ENCODE data around the gene HTR1D.
"Not testable (repeated sequence)": the region's sequence is repeated elsewhere in the genome, so short reads cannot be mapped to it uniquely, and the experiment has no call there.

Gene HTR1D

GRCh38 chr1:23217421-23218115, at the start of gene HTR1D:
Gene HTR1D (minus strand): TSS chr1:23217502. CDS start chr1:23194219, 23,283 bp downstream.
- in situ Hi-C loops (cut with MboI; ENCODE audit: low sequenced_read_pairs) = no loop called here

DNA sequence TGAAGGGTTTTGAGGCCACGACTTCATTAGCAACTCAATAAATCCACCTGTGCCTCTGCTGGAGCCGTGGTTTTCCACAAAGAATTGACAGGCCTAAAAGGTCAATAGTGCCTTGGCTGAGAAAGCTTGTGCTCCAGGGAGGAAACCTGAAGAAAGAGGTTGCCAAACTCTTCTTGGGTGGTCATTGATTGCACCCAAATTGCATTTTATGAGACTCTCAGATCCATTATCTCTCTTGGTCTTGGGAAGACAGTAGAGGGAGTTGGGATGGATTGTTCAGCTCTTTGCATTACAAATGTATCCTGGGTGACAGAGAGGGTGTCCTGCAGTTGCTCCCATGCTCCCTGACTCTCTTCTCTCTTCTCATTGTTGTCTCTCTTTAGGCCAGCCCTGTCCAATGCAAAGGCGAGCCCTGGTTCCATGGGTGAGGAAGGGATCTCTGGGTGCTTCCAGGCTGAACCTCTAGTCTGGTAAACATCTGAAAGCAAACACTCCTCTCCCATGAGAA, 46.1 kb upstream of the HTR1D start:
- in situ Hi-C loops (cut with MboI; ENCODE audit: low sequenced_read_pairs) = no loop called here

DNA sequence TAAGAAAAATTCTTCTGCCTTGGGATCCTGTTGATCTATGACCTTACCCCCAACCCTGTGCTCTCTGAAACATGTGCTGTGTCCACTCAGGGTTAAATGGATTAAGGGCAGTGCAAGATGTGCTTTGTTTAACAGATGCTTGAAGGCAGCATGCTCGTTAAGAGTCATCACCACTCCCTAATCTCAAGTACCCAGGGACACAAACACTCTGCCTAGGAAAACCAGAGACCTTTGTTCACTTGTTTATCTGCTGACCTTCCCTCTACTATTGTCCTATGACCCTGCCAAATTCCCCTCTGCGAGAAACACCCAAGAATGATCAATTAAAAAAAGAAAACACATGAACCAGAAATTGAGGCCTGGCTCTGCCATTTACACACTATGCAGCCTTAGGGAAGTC, 40.8 kb upstream of the HTR1D start:
- in situ Hi-C loops (cut with MboI; ENCODE audit: low sequenced_read_pairs) = not testable (repeated sequence)

DNA sequence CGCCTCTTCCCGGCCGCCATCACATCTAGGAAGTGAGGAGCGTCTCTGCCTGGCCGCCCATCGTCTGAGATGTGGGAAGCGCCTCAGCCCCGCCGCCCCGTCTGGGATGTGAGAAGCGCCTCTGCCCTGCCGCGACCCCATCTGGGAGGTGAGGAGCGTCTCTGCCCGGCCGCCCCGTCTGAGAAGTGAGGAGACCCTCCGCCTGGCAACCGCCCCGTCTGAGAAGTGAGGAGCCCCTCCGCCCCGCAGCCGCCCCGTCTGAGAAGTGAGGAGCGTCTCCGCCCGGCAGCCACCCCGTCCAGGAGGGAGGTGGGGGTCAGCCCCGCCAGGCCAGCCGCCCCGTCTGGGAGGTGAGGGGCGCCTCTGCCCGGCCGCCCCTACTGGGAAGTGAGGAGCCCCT, 40.1 kb upstream of the HTR1D start:
- in situ Hi-C loops (cut with MboI; ENCODE audit: low sequenced_read_pairs) = not testable (repeated sequence)

DNA sequence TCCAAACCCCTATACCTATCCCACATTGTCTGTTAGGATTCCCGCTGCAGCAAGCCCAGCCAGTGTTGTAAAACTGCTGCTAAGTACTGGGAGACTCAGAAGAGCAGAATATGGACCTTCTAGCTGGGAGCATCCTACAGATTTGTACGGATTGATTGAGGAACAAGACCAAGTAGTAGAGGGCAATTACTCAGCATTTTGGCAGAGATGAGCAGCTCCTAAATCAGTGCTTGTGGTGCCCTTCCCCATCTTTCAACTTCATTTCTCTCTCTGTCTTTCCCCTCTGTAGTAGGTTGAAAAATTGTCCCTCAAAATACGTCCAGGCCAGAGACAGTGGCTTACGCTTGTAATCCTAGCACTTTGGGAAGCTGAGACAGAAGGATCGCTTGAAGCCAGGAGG, 37.3 kb upstream of the HTR1D start:
- in situ Hi-C loops (cut with MboI; ENCODE audit: low sequenced_read_pairs) = no loop called here

DNA sequence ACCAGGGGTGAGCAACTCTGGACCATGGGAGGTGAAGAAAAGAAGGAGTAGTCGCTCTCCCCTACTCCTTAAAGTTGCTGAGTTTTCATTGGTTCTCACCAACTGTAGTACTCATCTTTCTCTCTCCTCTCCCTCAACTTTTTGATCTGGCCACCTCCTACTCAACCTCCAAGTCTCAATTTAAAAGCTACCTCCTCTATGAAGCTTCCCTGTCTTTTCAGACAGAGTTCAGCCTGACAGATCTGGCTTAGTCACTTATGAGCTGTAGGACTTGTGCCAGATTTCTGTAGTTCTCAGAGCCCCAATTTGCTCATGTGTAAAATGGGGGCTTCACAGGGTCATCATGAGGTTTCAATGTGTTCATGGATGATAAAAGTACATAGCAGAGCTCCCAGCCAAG, 34.5 kb upstream of the HTR1D start:
- in situ Hi-C loops (cut with MboI; ENCODE audit: low sequenced_read_pairs) = no loop called here

DNA sequence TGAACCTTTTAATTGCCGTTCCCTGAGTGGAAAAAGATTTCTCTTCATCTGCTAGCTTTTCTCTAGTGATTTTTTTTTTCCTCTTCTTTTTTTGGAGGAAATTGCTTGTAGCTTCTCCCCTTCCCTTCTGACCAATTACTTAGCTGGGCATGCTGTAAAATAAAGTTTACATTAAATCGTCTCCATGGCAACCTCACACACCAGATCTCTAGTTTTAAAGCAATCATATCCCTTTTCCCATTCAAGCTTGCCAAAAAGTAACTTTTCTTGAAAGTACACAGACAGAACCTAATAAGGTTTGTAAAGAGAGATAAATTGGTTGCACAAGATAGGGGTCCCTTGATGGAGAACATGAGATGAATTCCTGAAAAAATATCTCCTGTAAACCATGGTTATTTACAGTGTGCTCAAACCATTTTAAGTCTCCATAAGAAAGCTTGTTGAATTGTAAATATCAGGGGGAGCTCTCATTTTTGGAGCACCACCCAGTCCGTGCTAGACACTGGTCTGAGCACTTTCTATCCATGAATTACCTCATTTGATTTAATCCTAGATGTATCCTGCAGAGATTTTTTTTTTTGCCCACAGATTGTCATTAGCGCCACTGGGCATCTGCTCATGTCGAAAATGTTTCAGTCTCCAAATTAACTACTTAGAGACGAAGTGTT, 32.6 kb upstream of the HTR1D start:
- in situ Hi-C loops (cut with MboI; ENCODE audit: low sequenced_read_pairs) = no loop called here

- in situ Hi-C loops (cut with MboI; ENCODE audit: low sequenced_read_pairs) = no loop called here
Observed at GRCh38 chr1:23247276-23247675, 30.0 kb upstream of the HTR1D start.

DNA sequence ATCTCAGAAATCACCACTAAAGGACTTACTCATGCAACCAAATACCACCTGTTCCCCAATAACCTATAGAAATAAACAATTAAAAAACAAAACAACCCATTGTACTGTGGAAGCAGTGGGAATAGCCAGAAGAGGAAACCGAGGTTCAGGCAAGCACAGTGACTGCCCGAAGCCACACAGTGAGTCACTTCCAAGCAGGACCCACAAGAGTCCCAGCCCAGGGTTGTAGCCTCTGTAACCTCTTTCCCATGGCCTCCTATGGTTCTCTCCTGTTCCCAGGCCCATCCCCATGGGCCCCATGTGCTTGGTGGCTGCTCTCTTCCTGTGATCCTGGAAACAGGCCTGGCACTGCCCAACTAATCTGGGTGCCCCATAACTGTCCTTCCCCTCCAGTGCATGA, 29.0 kb upstream of the HTR1D start:
- in situ Hi-C loops (cut with MboI; ENCODE audit: low sequenced_read_pairs) = no loop called here

DNA sequence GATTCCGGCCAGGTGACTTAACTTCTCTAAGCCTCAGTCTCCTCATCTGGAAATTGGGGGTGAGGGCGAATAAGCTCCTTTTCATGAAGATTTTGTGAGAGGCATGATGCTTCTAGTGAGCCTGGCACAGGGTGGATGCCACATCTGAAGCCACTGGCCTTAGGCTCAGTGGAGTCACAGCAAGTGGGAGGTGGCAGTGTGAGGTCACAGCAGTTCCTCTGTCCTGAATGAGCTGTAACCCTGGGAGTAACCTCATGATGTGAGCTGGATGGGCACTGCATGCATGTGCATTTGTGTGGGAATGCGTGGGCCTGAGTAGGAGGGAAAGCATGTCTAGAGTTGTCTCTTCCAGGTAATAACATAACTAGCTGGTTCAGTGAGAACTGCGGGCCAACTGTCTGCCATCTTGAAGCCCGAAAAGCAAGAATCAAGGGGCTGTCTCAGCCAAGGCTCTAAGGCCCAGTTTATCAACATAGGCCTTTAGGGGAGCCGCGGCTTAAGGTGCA, 27.0 kb upstream of the HTR1D start:
- in situ Hi-C loops (cut with MboI; ENCODE audit: low sequenced_read_pairs) = no loop called here

- in situ Hi-C loops (cut with MboI; ENCODE audit: low sequenced_read_pairs) = no loop called here
Observed at GRCh38 chr1:23242414-23242813, 25.1 kb upstream of the HTR1D start.

- in situ Hi-C loops (cut with MboI; ENCODE audit: low sequenced_read_pairs) = no loop called here
Observed at GRCh38 chr1:23239638-23240295, 22.5 kb upstream of the HTR1D start.

- in situ Hi-C loops (cut with MboI; ENCODE audit: low sequenced_read_pairs) = no loop called here
Observed at GRCh38 chr1:23238565-23238964, 21.3 kb upstream of the HTR1D start.

DNA sequence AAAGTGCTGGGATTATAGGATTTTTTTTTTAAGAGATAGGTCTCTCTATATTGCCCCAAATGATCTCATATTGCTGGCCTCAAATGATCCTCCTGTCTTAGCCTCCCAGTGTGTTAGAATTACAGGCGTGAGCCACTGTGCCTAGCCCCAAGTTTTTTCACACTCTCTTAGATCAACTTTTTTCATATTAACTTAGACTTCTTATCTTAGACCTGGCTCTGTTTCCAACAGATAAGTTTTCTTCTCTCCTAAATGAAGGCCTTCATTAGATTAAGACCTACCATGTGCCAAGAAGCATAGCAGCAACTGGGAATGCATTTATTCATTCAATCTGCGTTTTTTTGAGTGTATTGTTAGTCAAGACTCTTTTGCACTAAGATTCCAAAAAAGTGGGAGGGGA, 20.2 kb upstream of the HTR1D start:
- in situ Hi-C loops (cut with MboI; ENCODE audit: low sequenced_read_pairs) = no loop called here

DNA sequence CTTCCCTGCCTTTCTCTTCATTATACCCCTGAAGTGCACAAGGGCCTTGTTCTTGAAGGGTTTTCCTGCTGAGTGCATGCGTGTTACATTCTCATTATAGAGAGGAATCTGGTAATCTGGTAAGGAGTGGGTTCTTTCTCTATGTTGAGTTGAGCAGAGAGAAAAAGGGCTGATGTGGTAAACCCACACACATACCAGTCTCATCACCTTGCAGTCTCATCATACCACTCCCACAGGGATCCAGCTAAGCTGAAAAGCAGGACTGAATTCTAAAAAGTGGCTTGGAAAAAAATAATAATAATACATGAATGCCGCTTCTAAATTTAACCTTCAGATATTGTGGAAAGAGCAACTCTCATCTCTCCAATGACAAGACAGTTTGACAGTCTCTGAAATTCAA, 10.5 kb upstream of the HTR1D start:
- in situ Hi-C loops (cut with MboI; ENCODE audit: low sequenced_read_pairs) = no loop called here

GRCh38 chr1:23224739-23225648, 7.7 kb upstream of the HTR1D start:
- in situ Hi-C loops (cut with MboI; ENCODE audit: low sequenced_read_pairs) = no loop called here

DNA sequence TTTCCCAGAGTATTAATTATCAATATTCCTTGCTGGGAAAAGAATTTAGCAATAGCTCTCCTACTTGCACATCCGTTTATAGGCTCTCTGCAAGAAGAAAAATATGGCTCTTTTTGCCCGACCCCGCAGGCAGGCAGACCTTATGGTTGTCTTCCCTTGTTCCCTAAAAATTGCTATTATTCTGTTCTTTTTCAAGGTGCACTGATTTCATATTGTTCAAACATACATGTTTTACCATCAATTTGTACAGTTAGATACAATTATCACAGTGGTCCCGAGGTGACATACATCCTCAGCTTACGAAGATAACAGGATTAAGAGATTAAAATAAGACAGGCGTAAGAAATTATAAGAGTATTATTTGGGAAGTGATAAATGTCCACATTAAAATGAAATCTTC, 6.7 kb upstream of the HTR1D start:
- in situ Hi-C loops (cut with MboI; ENCODE audit: low sequenced_read_pairs) = not testable (repeated sequence)

DNA sequence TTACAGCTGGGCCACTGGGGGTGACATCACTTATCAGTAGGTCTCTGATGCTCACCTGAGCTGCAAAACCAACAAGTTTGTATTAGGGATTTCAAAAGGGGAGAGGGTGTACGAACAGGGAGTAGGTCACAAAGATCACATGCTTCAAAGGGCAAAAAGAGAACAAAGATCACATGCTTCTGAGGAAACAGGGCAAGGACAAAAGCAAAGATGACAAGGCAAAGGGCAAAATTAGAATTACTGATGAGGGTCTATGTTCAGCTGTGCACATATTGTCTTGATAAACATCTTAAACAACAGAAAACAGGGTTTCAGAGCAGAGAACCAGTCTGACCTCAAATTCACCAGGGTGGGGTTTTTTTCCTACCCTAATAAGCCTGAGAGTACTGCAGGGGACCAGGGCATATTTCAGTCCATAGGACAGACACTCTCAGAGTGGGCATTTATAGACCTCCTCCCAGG, 6.2 kb upstream of the HTR1D start:
- in situ Hi-C loops (cut with MboI; ENCODE audit: low sequenced_read_pairs) = not testable (repeated sequence)

- in situ Hi-C loops (cut with MboI; ENCODE audit: low sequenced_read_pairs) = no loop called here
Observed at GRCh38 chr1:23222742-23223141, 5.4 kb upstream of the HTR1D start.

DNA sequence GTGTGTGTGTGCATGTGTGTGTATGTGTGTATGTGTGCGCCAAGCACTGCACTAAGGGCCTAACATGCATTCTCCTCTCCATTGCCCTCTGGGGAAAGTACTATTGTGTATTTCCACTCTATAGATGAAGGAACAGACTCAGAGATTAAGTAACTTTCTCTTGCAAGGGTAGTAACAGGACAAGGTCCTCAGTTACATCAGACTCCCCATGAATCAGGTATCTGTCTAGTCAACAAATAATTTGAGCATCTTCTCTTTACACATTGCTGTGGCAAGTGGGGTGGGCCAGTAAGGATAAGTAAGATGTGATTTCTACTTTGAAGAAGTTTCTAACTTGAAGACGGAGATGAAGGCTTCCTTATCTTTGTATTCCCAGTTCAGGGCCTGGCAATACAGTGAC, 5.0 kb upstream of the HTR1D start:
- in situ Hi-C loops (cut with MboI; ENCODE audit: low sequenced_read_pairs) = no loop called here

DNA sequence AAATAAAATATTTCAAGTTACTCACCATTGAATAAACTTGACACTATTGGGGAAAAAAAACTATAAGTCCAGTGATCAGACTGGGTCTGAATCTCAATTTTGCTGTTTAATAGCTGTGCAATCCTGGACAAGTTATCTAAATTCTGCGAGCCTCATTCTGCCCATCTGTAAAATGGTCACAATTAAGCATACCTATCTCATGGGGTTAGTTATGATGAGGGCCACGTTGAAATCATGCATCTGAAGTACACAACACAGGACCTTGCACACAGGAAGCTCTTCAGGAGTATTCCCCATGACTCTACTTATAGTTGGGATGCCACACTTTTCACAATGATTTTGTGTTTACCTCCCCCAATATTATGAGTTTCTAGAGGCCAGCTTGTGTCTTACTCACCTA, 3.8 kb upstream of the HTR1D start:
- in situ Hi-C loops (cut with MboI; ENCODE audit: low sequenced_read_pairs) = no loop called here
